Ishikawa (cell line): ENCODE data around the gene LRFN2.

ENCODE experiments used
- CEBPB ChIP-seq: IDR thresholded peaks from 2 replicates; pipeline ENCODE4 v1.6.1; 2012
- CREB1 ChIP-seq: IDR thresholded peaks from 2 replicates; pipeline ENCODE4 v1.6.1; 2012; ENCODE audit warnings: low read depth
- EGR1 ChIP-seq: IDR thresholded peaks from 2 replicates; pipeline ENCODE4 v1.6.1; 2012
- EP300 ChIP-seq: IDR thresholded peaks from 2 replicates; pipeline ENCODE4 v1.6.1; 2012; ENCODE audit warnings: borderline replicate concordance
- FOXM1 ChIP-seq: IDR thresholded peaks from 2 replicates; pipeline ENCODE4 v1.6.1; 2012; ENCODE audit warnings: low read depth, borderline replicate concordance
- NFIC ChIP-seq: IDR thresholded peaks from 2 replicates; pipeline ENCODE4 v1.6.1; 2012
- RAD21 ChIP-seq: IDR thresholded peaks from 2 replicates; pipeline ENCODE4 v1.6.1; 2012; ENCODE audit warnings: low read depth
- TAF1 ChIP-seq: IDR thresholded peaks from 2 replicates; pipeline ENCODE4 v1.6.1; 2012; ENCODE audit warnings: low read depth, mild to moderate bottlenecking
- YY1 ChIP-seq: IDR thresholded peaks from 2 replicates; pipeline ENCODE4 v1.6.1; 2012; ENCODE audit warnings: low read depth
- ZBTB7A ChIP-seq: IDR thresholded peaks from 2 replicates; pipeline ENCODE4 v1.6.1; 2012; ENCODE audit warnings: low read depth
- TF ChIP-seq, protein P1 (sequence below): IDR thresholded peaks from 2 replicates; pipeline ENCODE4 v1.6.1; 2012; ENCODE audit warnings: low read depth, mild to moderate bottlenecking
- TF ChIP-seq, protein P2 (sequence below): IDR thresholded peaks from 2 replicates; pipeline ENCODE4 v1.6.1; 2012

DNA sequence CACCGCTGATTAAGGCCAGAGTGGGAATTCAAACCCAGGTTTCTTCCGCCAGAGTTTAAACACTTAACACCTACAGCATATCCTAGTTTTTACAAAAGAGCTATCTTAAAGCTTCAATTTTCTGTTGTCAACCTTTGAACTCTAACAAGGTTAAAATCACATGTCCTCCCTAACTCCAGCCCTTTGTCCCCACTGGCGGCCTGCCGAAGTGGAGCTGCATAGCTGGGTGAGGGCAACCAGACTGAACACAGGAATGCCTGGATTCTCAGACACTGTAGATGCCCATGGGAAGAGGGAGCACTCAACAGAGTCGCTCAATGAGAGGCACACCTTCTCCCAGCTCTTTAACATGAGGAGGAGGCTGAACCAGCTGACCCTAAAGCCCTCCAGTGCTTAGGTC lies 59.1 kb downstream of the LRFN2 start:
- TF ChIP-seq, protein P1, sequence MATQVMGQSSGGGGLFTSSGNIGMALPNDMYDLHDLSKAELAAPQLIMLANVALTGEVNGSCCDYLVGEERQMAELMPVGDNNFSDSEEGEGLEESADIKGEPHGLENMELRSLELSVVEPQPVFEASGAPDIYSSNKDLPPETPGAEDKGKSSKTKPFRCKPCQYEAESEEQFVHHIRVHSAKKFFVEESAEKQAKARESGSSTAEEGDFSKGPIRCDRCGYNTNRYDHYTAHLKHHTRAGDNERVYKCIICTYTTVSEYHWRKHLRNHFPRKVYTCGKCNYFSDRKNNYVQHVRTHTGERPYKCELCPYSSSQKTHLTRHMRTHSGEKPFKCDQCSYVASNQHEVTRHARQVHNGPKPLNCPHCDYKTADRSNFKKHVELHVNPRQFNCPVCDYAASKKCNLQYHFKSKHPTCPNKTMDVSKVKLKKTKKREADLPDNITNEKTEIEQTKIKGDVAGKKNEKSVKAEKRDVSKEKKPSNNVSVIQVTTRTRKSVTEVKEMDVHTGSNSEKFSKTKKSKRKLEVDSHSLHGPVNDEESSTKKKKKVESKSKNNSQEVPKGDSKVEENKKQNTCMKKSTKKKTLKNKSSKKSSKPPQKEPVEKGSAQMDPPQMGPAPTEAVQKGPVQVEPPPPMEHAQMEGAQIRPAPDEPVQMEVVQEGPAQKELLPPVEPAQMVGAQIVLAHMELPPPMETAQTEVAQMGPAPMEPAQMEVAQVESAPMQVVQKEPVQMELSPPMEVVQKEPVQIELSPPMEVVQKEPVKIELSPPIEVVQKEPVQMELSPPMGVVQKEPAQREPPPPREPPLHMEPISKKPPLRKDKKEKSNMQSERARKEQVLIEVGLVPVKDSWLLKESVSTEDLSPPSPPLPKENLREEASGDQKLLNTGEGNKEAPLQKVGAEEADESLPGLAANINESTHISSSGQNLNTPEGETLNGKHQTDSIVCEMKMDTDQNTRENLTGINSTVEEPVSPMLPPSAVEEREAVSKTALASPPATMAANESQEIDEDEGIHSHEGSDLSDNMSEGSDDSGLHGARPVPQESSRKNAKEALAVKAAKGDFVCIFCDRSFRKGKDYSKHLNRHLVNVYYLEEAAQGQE, result no peak
- TF ChIP-seq NFIC (no peak), FOXM1 (no peak), EP300 (no peak), TAF1 (no peak), RAD21 (no peak), CEBPB (no peak), EGR1 (no peak), YY1 (no peak), CREB1 (no peak), ZBTB7A (no peak)
- TF ChIP-seq, protein P2, sequence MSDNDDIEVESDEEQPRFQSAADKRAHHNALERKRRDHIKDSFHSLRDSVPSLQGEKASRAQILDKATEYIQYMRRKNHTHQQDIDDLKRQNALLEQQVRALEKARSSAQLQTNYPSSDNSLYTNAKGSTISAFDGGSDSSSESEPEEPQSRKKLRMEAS, result no peak
